Naive thymus-derived CD4-positive, alpha-beta T cell (primary cell): ENCODE data around the gene DNAJB4. TPM values are rescaled to one million over a fixed set of nuclear protein-coding genes. Genes with fewer than 3 reads are reported as not detected.

ENCODE experiments used
- ATAC-seq: fragments of 150-1000 bp; cut with Tn5 transposase; 2 replicates; pipeline ENCODE4 v1.10.0; 2021; ENCODE audit warnings: mild to moderate bottlenecking, moderate library complexity
- CTCF ChIA-PET: fragments of 350-600 bp; sonication (Branson Sonifier 250); formaldehyde crosslinking; loops from one replicate; lab custom pipeline; 2021; ENCODE audit warnings: antibody characterized with exemption; lab: Charles Lee
- POLR2A ChIA-PET: fragments of 350-600 bp; sonication (Branson Sonifier 250); formaldehyde crosslinking; loops from one replicate; lab custom pipeline; 2021; ENCODE audit warnings: antibody characterized with exemption, inconsistent platforms; lab: Charles Lee
- DNase-seq, 9 donors: peaks; one replicate each; pipeline versions ENCODE4 v3.0.0 to v3.0.0-alpha.2; 2020 to 2022; ENCODE audit warnings: mixed read lengths in 1 of 9
- H3K27ac ChIP-seq: one replicate; pipeline ENCODE4 v1.7.0; 2013; ENCODE audit warnings: mild to moderate bottlenecking, low read depth, low read length, moderate library complexity
- H3K27me3 ChIP-seq, 2 donors: one replicate each; pipeline ENCODE4 v1.7.0; 2013; ENCODE audit warnings: low read length in 2 of 2, mild to moderate bottlenecking in 2 of 2, moderate library complexity in 2 of 2; ENCODE audit not compliant: control insufficient read depth in 2 of 2, insufficient read depth in 2 of 2
- H3K36me3 ChIP-seq, 3 experiments: 1 replicate in 2 of 3; 2 replicates in 1 of 3; pipeline ENCODE4 v1.7.0; 2013; ENCODE audit warnings: low read length in 3 of 3, mild to moderate bottlenecking in 3 of 3, moderate library complexity in 1 of 3; ENCODE audit not compliant: insufficient read depth in 3 of 3, control insufficient read depth in 2 of 3
- H3K4me1 ChIP-seq, 2 donors: one replicate each; pipeline ENCODE4 v1.7.0; 2013; ENCODE audit warnings: low read length in 2 of 2, mild to moderate bottlenecking in 2 of 2, moderate library complexity in 1 of 2; ENCODE audit not compliant: control insufficient read depth in 2 of 2, insufficient read depth in 2 of 2
- H3K4me3 ChIP-seq: 2 replicates; pipeline ENCODE4 v1.7.0; 2013; ENCODE audit warnings: mild to moderate bottlenecking, low read length
- H3K9me3 ChIP-seq, 3 experiments: 1 replicate in 2 of 3; 2 replicates in 1 of 3; pipeline ENCODE4 v1.7.0; 2013; ENCODE audit warnings: low read length in 3 of 3; ENCODE audit not compliant: control insufficient read depth in 2 of 3
- H3K27ac Mint-ChIP-seq, 9 donors: one replicate each; pipeline ENCODE4 v1.8.0; 2020 to 2022; ENCODE audit warnings: mixed read lengths in 9 of 9, mild to moderate bottlenecking in 8 of 9, moderate library complexity in 5 of 9, inconsistent platforms in 2 of 9
- H3K27me3 Mint-ChIP-seq, 5 donors: one replicate each; pipeline ENCODE4 v1.8.0; 2021 to 2022; ENCODE audit warnings: mixed read lengths in 5 of 5, mild to moderate bottlenecking in 1 of 5
- H3K36me3 Mint-ChIP-seq, 5 donors: one replicate each; pipeline ENCODE4 v1.8.0; 2020 to 2022; ENCODE audit warnings: mixed read lengths in 5 of 5, mild to moderate bottlenecking in 3 of 5, inconsistent platforms in 1 of 5
- H3K4me1 Mint-ChIP-seq, 7 donors: one replicate each; pipeline ENCODE4 v1.8.0; 2020 to 2022; ENCODE audit warnings: mixed read lengths in 7 of 7, mild to moderate bottlenecking in 3 of 7, inconsistent platforms in 1 of 7
- H3K4me3 Mint-ChIP-seq, 10 donors: one replicate each; pipeline ENCODE4 v1.8.0; 2020 to 2022; ENCODE audit warnings: mild to moderate bottlenecking in 10 of 10, mixed read lengths in 10 of 10, moderate library complexity in 6 of 10, inconsistent platforms in 2 of 10
- H3K9me3 Mint-ChIP-seq, 11 donors: one replicate each; pipeline ENCODE4 v1.8.0; 2020 to 2022; ENCODE audit warnings: mixed read lengths in 11 of 11, mild to moderate bottlenecking in 4 of 11, inconsistent platforms in 1 of 11, moderate library complexity in 1 of 11
- intact Hi-C, 2 donors: fragments of 100-400 bp; cut with micrococcal nuclease; formaldehyde crosslinking; loops; one replicate each; pipeline ENCODE4 v1.15.1; 2023
- polyA plus RNA-seq, 2 donors: library from polyadenylated mRNA; unstranded; fragments of 300-500 nt; fragmentation: Illumina TruSeq; gene quantifications; one replicate each; pipeline ENCODE4 v1.2.3, GENCODE V29; 2021
- total RNA-seq, 6 experiments: library from RNA in 5 of 6; stranded (reverse) in 5 of 6; gene quantifications; 1 replicate in 5 of 6; 2 replicates in 1 of 6; pipeline ENCODE4 v1.2.3 and lab custom pipeline; 2021 to 2026

DNAJB4 gene
- total and polyA plus RNA-seq, 7 experiments from 2014 or later = 5.9 to 20.1 (median 17.7) TPM

GRCh38 chr1:78005448-78005722 is 646 bp downstream of the DNAJB4 start:
- Mint-ChIP-seq H3K4me1 (peaks cover 9 to 62% (median 56%) of the 10 kb centered on the region in 7 donors), H3K36me3 (no peaks in the 10 kb centered on the region)
- no peak for ATAC-seq

GRCh38 chr1:78005755-78006154 is 1.0 kb downstream of the DNAJB4 start:
- peak overlapping the region; percentile 29 to 100 (median 98) for H3K27ac Mint-ChIP-seq
- Histone ChIP-seq H3K4me3 (peak overlapping the region; percentile 57), H3K27ac (peak overlapping the region; percentile 95), H3K27me3 (no peaks in the 10 kb centered on the region), H3K36me3 (no peaks in the 10 kb centered on the region), H3K4me1 (peaks cover 8 to 17% of the 10 kb centered on the region in 2 donors), H3K9me3 (no peaks in the 10 kb centered on the region)
- H3K36me3 Mint-ChIP-seq = no peaks in the 10 kb centered on the region
- intact Hi-C loops = loop anchor here (2.0 to 10.0 kb wide), 5 partner anchors 35 to 791 kb away; partner anchors contain the start of genes IFI44 (in 1 of the 2), IFI44L (in 1 of the 2) and PIGK (in 1 of the 2)
- H3K4me3 Mint-ChIP-seq = peak overlapping the region; percentile 87 to 99 (median 92)
- ChIA-PET CTCF (interaction anchor here (1.0 kb wide), 1 partner anchor 109 kb away, joined by 3 read pairs; no protein-coding TSS in a partner anchor), POLR2A (interaction anchor here (0.6 to 15.7 kb wide), 6 partner anchors 12 to 44 kb away, joined by 3 to 324 read pairs (median 4); partner anchors contain the start of gene FUBP1)
- ATAC-seq (no peak), DNase-seq (peak in 6 of 9 donors; percentile 21 to 45 (median 34))
- peaks cover 9 to 66% (median 60%) of the 10 kb centered on the region in 7 donors for H3K4me1 Mint-ChIP-seq
- peaks cover 0 to 3% (median 0%) of the 10 kb centered on the region in 11 donors for H3K9me3 Mint-ChIP-seq
- H3K27me3 Mint-ChIP-seq = peaks cover 0 to 3% (median 0%) of the 10 kb centered on the region in 5 donors

More at GRCh38 chr1:78005448-78005722, 646 bp downstream of the DNAJB4 start:
- peaks cover 8 to 17% of the 10 kb centered on the region in 2 donors for H3K4me1 ChIP-seq
- ChIA-PET POLR2A (interaction anchor here (0.6 to 15.7 kb wide), 10 partner anchors 9 to 615 kb away, joined by 3 to 324 read pairs (median 5); partner anchors contain the start of genes FUBP1, IFI44L and USP33), CTCF (interaction anchor here (1.0 to 1.5 kb wide), 2 partner anchors 23 to 109 kb away, joined by 3 to 9 read pairs; no protein-coding TSS in a partner anchor)
- Mint-ChIP-seq H3K4me3 (peak overlapping the region; percentile 87 to 99 (median 92)), H3K27me3 (peaks cover 0 to 3% (median 0%) of the 10 kb centered on the region in 5 donors), H3K27ac (peak overlapping the region; percentile 92 to 100 (median 99)), H3K9me3 (peaks cover 0 to 3% (median 0%) of the 10 kb centered on the region in 11 donors)
- peak in 1 of 9 donors; percentile 4 for DNase-seq
- H3K9me3 ChIP-seq = no peaks in the 10 kb centered on the region
- no peaks in the 10 kb centered on the region for H3K27me3 ChIP-seq
- H3K36me3 ChIP-seq = no peaks in the 10 kb centered on the region
- intact Hi-C loops = loop anchor here (2.0 to 10.0 kb wide), 5 partner anchors 35 to 791 kb away; partner anchors contain the start of genes IFI44 (in 1 of the 2), IFI44L (in 1 of the 2) and PIGK (in 1 of the 2)
- H3K27ac ChIP-seq = peak overlapping the region; percentile 95
- H3K4me3 ChIP-seq = peak overlapping the region; percentile 57

GRCh38 chr1:78006521-78006920 is 1.8 kb downstream of the DNAJB4 start:
- H3K4me1 Mint-ChIP-seq = peaks cover 12 to 71% (median 63%) of the 10 kb centered on the region in 7 donors

GRCh38 chr1:78007677-78008341 is 3.1 kb downstream of the DNAJB4 start:
- Histone ChIP-seq H3K27me3 (no peaks in the 10 kb centered on the region), H3K4me3 (no peak overlapping the region), H3K9me3 (no peaks in the 10 kb centered on the region), H3K4me1 (peaks cover 8 to 17% of the 10 kb centered on the region in 2 donors), H3K27ac (no peak overlapping the region), H3K36me3 (no peaks in the 10 kb centered on the region)
- no peak for DNase-seq
- peak overlapping the region in 2 of 9 donors; percentile 2 to 67 for H3K27ac Mint-ChIP-seq
- H3K27me3 Mint-ChIP-seq = peaks cover 0 to 3% (median 0%) of the 10 kb centered on the region in 5 donors
- no peak for ATAC-seq
- H3K36me3 Mint-ChIP-seq = peaks cover 0 to under 1% (median under 1%) of the 10 kb centered on the region in 5 donors
- H3K9me3 Mint-ChIP-seq = peaks cover 0 to 3% (median 0%) of the 10 kb centered on the region in 11 donors
- intact Hi-C loops = loop anchor here (10.0 kb wide), 3 partner anchors 617 to 793 kb away; partner anchors contain the start of genes IFI44L (in 1 of the 2) and PIGK (in 1 of the 2)
- peaks cover 12 to 64% (median 57%) of the 10 kb centered on the region in 7 donors for H3K4me1 Mint-ChIP-seq
- H3K4me3 Mint-ChIP-seq = peak overlapping the region in 8 of 10 donors; percentile 25 to 64 (median 43)
- ChIA-PET POLR2A (interaction anchor here (0.8 to 15.7 kb wide), 3 partner anchors 10 to 37 kb away, joined by 3 to 324 read pairs (median 3); partner anchors contain the start of gene FUBP1), CTCF (no interaction called here)

More at GRCh38 chr1:78006521-78006920, 1.8 kb downstream of the DNAJB4 start:
- peaks cover 0 to 3% (median 0%) of the 10 kb centered on the region in 11 donors for H3K9me3 Mint-ChIP-seq
- ChIA-PET POLR2A (interaction anchor here (1.6 to 15.7 kb wide), 2 partner anchors 23 to 34 kb away, joined by 4 to 324 read pairs; partner anchors contain the start of gene FUBP1), CTCF (no interaction called here)
- H3K27me3 ChIP-seq = no peaks in the 10 kb centered on the region
- H3K4me3 Mint-ChIP-seq = peak overlapping the region in 9 of 10 donors; percentile 25 to 99 (median 90)
- H3K27me3 Mint-ChIP-seq = peaks cover 0 to 3% (median 0%) of the 10 kb centered on the region in 5 donors
- H3K9me3 ChIP-seq = no peaks in the 10 kb centered on the region
- no peak for DNase-seq
- H3K27ac ChIP-seq = peak overlapping the region; percentile 1
- ATAC-seq = no peak
- H3K4me1 ChIP-seq = peaks cover 8 to 17% of the 10 kb centered on the region in 2 donors
- no peaks in the 10 kb centered on the region for H3K36me3 Mint-ChIP-seq
- H3K4me3 ChIP-seq = no peak overlapping the region
- peak overlapping the region in 2 of 9 donors; percentile 36 to 87 for H3K27ac Mint-ChIP-seq
- intact Hi-C loops = loop anchor here (10.0 kb wide), 3 partner anchors 618 to 792 kb away; partner anchors contain the start of genes IFI44L (in 1 of the 2) and PIGK (in 1 of the 2)
- H3K36me3 ChIP-seq = no peaks in the 10 kb centered on the region

- Histone ChIP-seq H3K36me3 (no peaks in the 10 kb centered on the region), H3K27ac (no peak overlapping the region), H3K4me1 (peaks cover 4 to 13% of the 10 kb centered on the region in 2 donors), H3K9me3 (no peaks in the 10 kb centered on the region), H3K27me3 (no peaks in the 10 kb centered on the region), H3K4me3 (no peak overlapping the region)
- ATAC-seq (no peak), DNase-seq (no peak)
- ChIA-PET CTCF (no interaction called here), POLR2A (no interaction called here)
- Mint-ChIP-seq H3K27me3 (peaks cover 0 to 3% (median 0%) of the 10 kb centered on the region in 5 donors), H3K9me3 (peaks cover 0 to 3% (median 0%) of the 10 kb centered on the region in 11 donors), H3K27ac (no peak overlapping the region), H3K4me3 (peak overlapping the region in 2 of 10 donors; percentile 0 to 44), H3K36me3 (peaks cover 5 to 10% (median 6%) of the 10 kb centered on the region in 5 donors), H3K4me1 (peaks cover 12 to 58% (median 48%) of the 10 kb centered on the region in 7 donors)
- intact Hi-C loops = loop anchor here (10.0 kb wide), 3 partner anchors 616 to 794 kb away; partner anchors contain the start of genes IFI44L (in 1 of the 2) and PIGK (in 1 of the 2)
Observed at GRCh38 chr1:78009276-78009675, 4.5 kb downstream of the DNAJB4 start.

GRCh38 chr1:78009836-78010235 is 5.1 kb downstream of the DNAJB4 start:
- no peaks in the 10 kb centered on the region for H3K36me3 ChIP-seq
- peak overlapping the region in 1 of 10 donors; percentile 9 for H3K4me3 Mint-ChIP-seq
- no peaks in the 10 kb centered on the region for H3K27me3 Mint-ChIP-seq
- no peaks in the 10 kb centered on the region for H3K27me3 ChIP-seq
- intact Hi-C loops = loop anchor here (10.0 kb wide), 3 partner anchors 615 to 795 kb away; partner anchors contain the start of genes IFI44L (in 1 of the 2) and PIGK (in 1 of the 2)
- ChIA-PET POLR2A (no interaction called here), CTCF (no interaction called here)
- peaks cover 4 to 13% of the 10 kb centered on the region in 2 donors for H3K4me1 ChIP-seq
- H3K36me3 Mint-ChIP-seq = peaks cover 6 to 15% (median 8%) of the 10 kb centered on the region in 5 donors
- H3K9me3 Mint-ChIP-seq = no peaks in the 10 kb centered on the region
- H3K4me1 Mint-ChIP-seq = peaks cover 13 to 58% (median 48%) of the 10 kb centered on the region in 7 donors
- no peak for ATAC-seq
- DNase-seq = no peak
- no peak overlapping the region for H3K27ac Mint-ChIP-seq
- H3K9me3 ChIP-seq = no peaks in the 10 kb centered on the region
- no peak overlapping the region for H3K4me3 ChIP-seq
- no peak overlapping the region for H3K27ac ChIP-seq
